Natural killer cell (primary cell): ENCODE measurements around the gene ADGRB3. TPM values are rescaled to one million over a fixed set of nuclear protein-coding genes. Genes with fewer than 3 reads are reported as not detected.

ENCODE experiments used
- ATAC-seq, 3 donors: fragments of 150-1000 bp in 2 of 3; fragments of 200-7000 bp in 1 of 3; cut with Tn5 transposase; 1 replicate in 1 of 3; 2 replicates in 2 of 3; pipeline ENCODE4 v1.10.0; 2021; ENCODE audit warnings: mild to moderate bottlenecking in 2 of 3, moderate library complexity in 2 of 3
- DNase-seq, 2 donors: peaks; one replicate each; pipeline versions ENCODE4 v3.0.0 to v3.0.0-alpha.2; 2013 to 2021; ENCODE audit warnings: mixed read lengths in 1 of 2
- H3K27ac ChIP-seq: one replicate; pipeline ENCODE4 v1.5.1; 2013; ENCODE audit warnings: mild to moderate bottlenecking, low read length
- H3K27me3 ChIP-seq: one replicate; pipeline ENCODE4 v1.6.1; 2013; ENCODE audit warnings: low read length; ENCODE audit not compliant: control insufficient read depth, insufficient read depth
- H3K36me3 ChIP-seq: one replicate; pipeline ENCODE4 v1.6.1; 2013; ENCODE audit warnings: low read length; ENCODE audit not compliant: control insufficient read depth, insufficient read depth
- H3K4me1 ChIP-seq: one replicate; pipeline ENCODE4 v1.6.1; 2013; ENCODE audit warnings: low read length; ENCODE audit not compliant: control insufficient read depth, insufficient read depth
- H3K4me3 ChIP-seq: one replicate; pipeline ENCODE4 v1.5.1; 2013; ENCODE audit warnings: low read length
- H3K9me3 ChIP-seq: one replicate; pipeline ENCODE4 v1.6.1; 2013; ENCODE audit warnings: low read length; ENCODE audit not compliant: control insufficient read depth, insufficient read depth
- H3K27ac Mint-ChIP-seq, 2 donors: one replicate each; pipeline ENCODE4 v1.8.0; 2022; ENCODE audit warnings: mild to moderate bottlenecking in 2 of 2, mixed read lengths in 2 of 2, moderate library complexity in 1 of 2
- H3K27me3 Mint-ChIP-seq, 2 donors: one replicate each; pipeline ENCODE4 v1.8.0; 2022; ENCODE audit warnings: low read depth in 2 of 2, mixed read lengths in 2 of 2
- H3K36me3 Mint-ChIP-seq: one replicate; pipeline ENCODE4 v1.8.0; 2022; ENCODE audit warnings: mixed read lengths
- H3K4me1 Mint-ChIP-seq, 2 donors: one replicate each; pipeline ENCODE4 v1.8.0; 2022; ENCODE audit warnings: mixed read lengths in 2 of 2
- H3K4me3 Mint-ChIP-seq: one replicate; pipeline ENCODE4 v1.8.0; 2022; ENCODE audit warnings: mild to moderate bottlenecking, moderate library complexity, mixed read lengths
- H3K9me3 Mint-ChIP-seq, 2 donors: one replicate each; pipeline ENCODE4 v1.8.0; 2022; ENCODE audit warnings: mixed read lengths in 2 of 2
- WGBS: methylation state at CpG from one replicate; pipeline ENCODE4 v1.1.7; 2013; ENCODE audit warnings: missing lambda C conversion rate; ENCODE audit not compliant: insufficient coverage; 5-methylcytosine and 5-hydroxymethylcytosine counted together
- intact Hi-C: fragments of 100-400 bp; cut with micrococcal nuclease; formaldehyde crosslinking; loops from one replicate; pipeline ENCODE4 v1.14.2; 2022
- total RNA-seq, 4 donors: library from RNA; stranded (reverse); fragments of 120-200 nt in 1 of 4; gene quantifications; one replicate each; pipeline versions ENCODE4 v1.2.3 to v1.2.4, GENCODE V29; 2013 to 2022
- TF ChIP-seq, protein P1 (sequence below): fragments of 200-600 bp; IDR thresholded peaks from one replicate; pipeline ENCODE4 v1.8.0; 2022; ENCODE audit warnings: antibody characterized with exemption

The ADGRB3 gene
- total RNA-seq, 3 donors from 2014 or later (not counting 1 experiment from before 2014, with no cell fraction given): not detected

DNA sequence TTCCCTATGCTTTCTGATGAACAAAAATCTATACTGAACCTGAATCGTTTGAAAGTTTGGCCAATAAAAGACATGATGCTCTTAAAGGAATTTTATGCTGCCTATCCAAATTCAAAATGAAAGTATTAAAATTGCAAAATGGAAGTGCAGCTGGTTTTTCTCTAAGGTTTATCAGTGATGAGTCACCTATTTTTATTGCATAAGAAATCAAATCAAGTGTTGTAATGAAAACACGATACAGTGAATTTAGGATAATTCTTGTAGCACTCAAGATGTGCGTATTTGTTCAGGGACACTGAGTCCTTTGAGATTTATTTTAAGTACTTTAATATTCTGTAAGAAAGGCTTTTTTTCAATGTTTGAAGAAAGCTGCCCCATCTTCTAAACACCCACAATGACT lies 409.5 kb downstream of the ADGRB3 start:
- no peak for ATAC-seq
- Histone ChIP-seq H3K4me3 (no peak overlapping the region), H3K27me3 (no peaks in the 10 kb centered on the region), H3K9me3 (peaks cover 3% of the 10 kb centered on the region), H3K27ac (no peak overlapping the region), H3K4me1 (no peaks in the 10 kb centered on the region), H3K36me3 (no peaks in the 10 kb centered on the region)
- DNase-seq: no peak
- Mint-ChIP-seq H3K27me3 (no peaks in the 10 kb centered on the region), H3K27ac (no peak overlapping the region), H3K36me3 (no peaks in the 10 kb centered on the region), H3K9me3 (peaks cover 8 to 9% of the 10 kb centered on the region in 2 donors), H3K4me1 (no peaks in the 10 kb centered on the region), H3K4me3 (no peak overlapping the region)
- TF ChIP-seq, protein P1, sequence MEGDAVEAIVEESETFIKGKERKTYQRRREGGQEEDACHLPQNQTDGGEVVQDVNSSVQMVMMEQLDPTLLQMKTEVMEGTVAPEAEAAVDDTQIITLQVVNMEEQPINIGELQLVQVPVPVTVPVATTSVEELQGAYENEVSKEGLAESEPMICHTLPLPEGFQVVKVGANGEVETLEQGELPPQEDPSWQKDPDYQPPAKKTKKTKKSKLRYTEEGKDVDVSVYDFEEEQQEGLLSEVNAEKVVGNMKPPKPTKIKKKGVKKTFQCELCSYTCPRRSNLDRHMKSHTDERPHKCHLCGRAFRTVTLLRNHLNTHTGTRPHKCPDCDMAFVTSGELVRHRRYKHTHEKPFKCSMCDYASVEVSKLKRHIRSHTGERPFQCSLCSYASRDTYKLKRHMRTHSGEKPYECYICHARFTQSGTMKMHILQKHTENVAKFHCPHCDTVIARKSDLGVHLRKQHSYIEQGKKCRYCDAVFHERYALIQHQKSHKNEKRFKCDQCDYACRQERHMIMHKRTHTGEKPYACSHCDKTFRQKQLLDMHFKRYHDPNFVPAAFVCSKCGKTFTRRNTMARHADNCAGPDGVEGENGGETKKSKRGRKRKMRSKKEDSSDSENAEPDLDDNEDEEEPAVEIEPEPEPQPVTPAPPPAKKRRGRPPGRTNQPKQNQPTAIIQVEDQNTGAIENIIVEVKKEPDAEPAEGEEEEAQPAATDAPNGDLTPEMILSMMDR: no peak
- 93% methylated on average over 3 of the region's 3 CpGs for WGBS
- intact Hi-C loops: no loop called here

DNA sequence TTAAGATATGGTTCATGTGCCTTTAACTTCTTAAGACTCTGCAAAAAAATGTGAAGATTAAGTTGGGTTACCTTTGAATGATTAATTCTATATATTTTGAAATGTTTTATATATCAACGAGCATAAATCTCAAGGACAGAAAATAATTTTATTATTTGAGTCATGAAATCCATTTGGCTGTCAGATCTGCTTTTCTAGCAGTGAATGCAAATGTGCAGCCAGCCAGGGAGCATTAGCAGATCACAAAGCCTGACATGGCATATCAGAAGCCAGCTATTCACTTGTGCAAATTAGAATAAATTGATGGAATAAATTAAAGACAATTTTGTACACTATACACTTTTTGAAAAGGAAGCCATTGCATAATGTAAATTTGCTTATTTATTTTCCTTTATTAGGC lies 424.3 kb downstream of the ADGRB3 start:
- Histone ChIP-seq H3K9me3 (no peaks in the 10 kb centered on the region), H3K36me3 (no peaks in the 10 kb centered on the region), H3K27ac (no peak overlapping the region), H3K4me1 (no peaks in the 10 kb centered on the region), H3K4me3 (no peak overlapping the region), H3K27me3 (no peaks in the 10 kb centered on the region)
- H3K4me1 Mint-ChIP-seq: no peaks in the 10 kb centered on the region
- H3K4me3 Mint-ChIP-seq: no peak overlapping the region
- H3K9me3 Mint-ChIP-seq: peaks cover 7 to 24% of the 10 kb centered on the region in 2 donors
- H3K27me3 Mint-ChIP-seq: no peaks in the 10 kb centered on the region
- intact Hi-C loops: no loop called here
- no peak for DNase-seq
- TF ChIP-seq, protein P1: no peak
- ATAC-seq: no peak
- H3K36me3 Mint-ChIP-seq: no peaks in the 10 kb centered on the region
- H3K27ac Mint-ChIP-seq: no peak overlapping the region
- WGBS: 50% methylated on average over 1 of the region's 1 CpG

DNA sequence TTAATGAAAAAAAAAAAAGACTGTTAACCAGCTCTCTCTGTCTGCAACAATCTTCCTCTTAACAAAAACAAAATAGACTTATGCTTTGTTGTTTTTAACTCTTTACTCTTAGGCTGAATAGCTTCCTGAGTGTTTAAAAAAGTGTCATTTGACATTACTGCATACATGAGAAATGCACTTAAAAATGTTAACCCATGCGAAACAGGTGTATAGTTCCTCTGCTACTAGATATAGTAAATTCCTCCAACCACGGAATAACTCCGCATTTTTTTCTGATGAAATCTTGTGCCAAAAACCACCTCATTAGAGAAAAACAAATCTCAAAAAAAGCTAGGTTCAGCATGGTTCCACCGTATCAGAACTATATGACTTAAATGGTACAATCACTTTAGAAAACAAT lies 426.0 kb downstream of the ADGRB3 start:
- Mint-ChIP-seq H3K4me1 (no peaks in the 10 kb centered on the region), H3K36me3 (no peaks in the 10 kb centered on the region), H3K4me3 (no peak overlapping the region), H3K9me3 (peaks cover 5 to 24% of the 10 kb centered on the region in 2 donors), H3K27me3 (no peaks in the 10 kb centered on the region), H3K27ac (no peak overlapping the region)
- WGBS: 100% methylated on average over 3 of the region's 4 CpGs
- Histone ChIP-seq H3K27me3 (no peaks in the 10 kb centered on the region), H3K9me3 (no peaks in the 10 kb centered on the region), H3K36me3 (no peaks in the 10 kb centered on the region), H3K4me1 (no peaks in the 10 kb centered on the region), H3K27ac (no peak overlapping the region), H3K4me3 (no peak overlapping the region)
- DNase-seq: no peak
- ATAC-seq: no peak
- TF ChIP-seq, protein P1: no peak
- intact Hi-C loops: no loop called here

- intact Hi-C loops: no loop called here
- Mint-ChIP-seq H3K27ac (no peak overlapping the region), H3K4me3 (no peak overlapping the region), H3K36me3 (no peaks in the 10 kb centered on the region), H3K27me3 (no peaks in the 10 kb centered on the region), H3K4me1 (no peaks in the 10 kb centered on the region), H3K9me3 (peaks cover 5 to 13% of the 10 kb centered on the region in 2 donors)
- no peaks in the 10 kb centered on the region for H3K27me3 ChIP-seq
- no peaks in the 10 kb centered on the region for H3K4me1 ChIP-seq
- 50% methylated on average over 1 of the region's 2 CpGs for WGBS
- H3K36me3 ChIP-seq: no peaks in the 10 kb centered on the region
- H3K4me3 ChIP-seq: no peak overlapping the region
- H3K9me3 ChIP-seq: no peaks in the 10 kb centered on the region
- ATAC-seq (no peak), DNase-seq (no peak)
- H3K27ac ChIP-seq: no peak overlapping the region
- TF ChIP-seq, protein P1: no peak
These were observed 428.3 kb downstream of the ADGRB3 start for GRCh38 chr6:69063401-69063800.
